IMR-90 (cell line): ENCODE data around the gene TFB1M. TPM values are rescaled to one million over a fixed set of nuclear protein-coding genes. Genes with fewer than 3 reads are reported as not detected.

Experiments
- ATAC-seq: fragments of 200-7000 bp; cut with Tn5 transposase; 2 replicates; pipeline ENCODE4 v1.9.1; 2020; ENCODE audit warnings: low read depth, mild to moderate bottlenecking, moderate library complexity
- BruUV-seq: library from RNA; stranded (reverse); fragments of 400-500 nt; replicated peaks from 2 replicates; lab custom pipeline; 2021; lab: Mats Ljungman, UMichigan
- CTCF ChIA-PET: fragments of 300-600 bp; formaldehyde crosslinking; extraction: SDS; loops from one replicate; lab custom pipeline; 2021; ENCODE audit warnings: antibody characterized with exemption; lab: Yijun Ruan, JAX
- POLR2A ChIA-PET: fragments of 300-600 bp; sonication (Branson Sonifier 250); formaldehyde crosslinking; loops from one replicate; lab custom pipeline; 2022; ENCODE audit warnings: antibody characterized with exemption; ENCODE audit not compliant: unreplicated experiment; lab: Charles Lee
- DNase-seq: peaks from one replicate; pipeline ENCODE4 v3.0.0; 2013
- H2AFZ ChIP-seq: replicated peaks from 2 replicates; pipeline ENCODE3; 2013; ENCODE audit warnings: low read length, mild to moderate bottlenecking; ENCODE audit not compliant: poor library complexity
- H2AK5ac ChIP-seq: 2 replicates; pipeline ENCODE4 v1.6.1; 2013; ENCODE audit warnings: low read depth, low read length, inconsistent platforms
- H2AK9ac ChIP-seq: replicated peaks from 2 replicates; pipeline ENCODE3; 2013; ENCODE audit warnings: mild to moderate bottlenecking, low read depth, low read length, moderate library complexity; ENCODE audit not compliant: poor library complexity
- H2BK120ac ChIP-seq: 2 replicates; pipeline ENCODE4 v1.6.1; 2013; ENCODE audit warnings: low read depth, low read length, inconsistent platforms
- H2BK15ac ChIP-seq: 3 replicates; pipeline ENCODE4 v1.6.1; 2013; ENCODE audit warnings: low read depth, low read length, inconsistent platforms
- H2BK20ac ChIP-seq: 2 replicates; pipeline ENCODE4 v1.6.1; 2013; ENCODE audit warnings: low read depth, mild to moderate bottlenecking, inconsistent platforms, low read length, moderate library complexity
- H2BK5ac ChIP-seq: 2 replicates; pipeline ENCODE4 v1.6.1; 2013; ENCODE audit warnings: mild to moderate bottlenecking, low read depth, low read length, inconsistent platforms; ENCODE audit not compliant: poor library complexity, severe bottlenecking
- H3K14ac ChIP-seq: replicated peaks from 2 replicates; pipeline ENCODE4 v1.6.1; 2013; ENCODE audit warnings: low read depth, low read length, inconsistent platforms
- H3K18ac ChIP-seq: 2 replicates; pipeline ENCODE4 v1.6.1; 2013; ENCODE audit warnings: low read depth, low read length, control low read depth
- H3K23ac ChIP-seq: 2 replicates; pipeline ENCODE4 v1.6.1; 2013; ENCODE audit warnings: low read depth, low read length, inconsistent platforms
- H3K27ac ChIP-seq: 2 replicates; pipeline ENCODE4 v1.5.1; 2013; ENCODE audit warnings: mild to moderate bottlenecking, control low read depth, low read length; ENCODE audit not compliant: insufficient read depth
- H3K27me3 ChIP-seq: 2 replicates; pipeline ENCODE4 v1.6.1; 2013; ENCODE audit warnings: low read length; ENCODE audit not compliant: control insufficient read depth, insufficient read depth
- H3K36me3 ChIP-seq: 2 replicates; pipeline ENCODE4 v1.6.1; 2013; ENCODE audit warnings: low read length, mixed read lengths; ENCODE audit not compliant: control insufficient read depth, insufficient read depth
- H3K4ac ChIP-seq: 2 replicates; pipeline ENCODE4 v1.6.1; 2013; ENCODE audit warnings: low read depth, low read length, inconsistent platforms
- H3K4me1 ChIP-seq: 2 replicates; pipeline ENCODE4 v1.6.1; 2013; ENCODE audit warnings: low read length, mixed read lengths; ENCODE audit not compliant: control insufficient read depth, insufficient read depth
- H3K4me2 ChIP-seq: 2 replicates; pipeline ENCODE4 v1.6.1; 2013; ENCODE audit warnings: low read depth, mild to moderate bottlenecking, control low read depth, low read length, moderate library complexity
- H3K4me3 ChIP-seq: 2 replicates; pipeline ENCODE4 v1.5.1; 2013; ENCODE audit warnings: low read depth, mild to moderate bottlenecking, control low read depth, low read length, moderate library complexity; ENCODE audit not compliant: insufficient read depth
- H3K56ac ChIP-seq: 2 replicates; pipeline ENCODE4 v1.6.1; 2013; ENCODE audit warnings: low read length, inconsistent platforms; ENCODE audit not compliant: insufficient read depth; ENCODE audit errors: extremely low read depth
- H3K79me1 ChIP-seq, 2 experiments: 2 replicates each; pipeline ENCODE4 v1.6.1; 2013; ENCODE audit warnings: low read length in 2 of 2, inconsistent platforms in 1 of 2, low read depth in 1 of 2
- H3K9ac ChIP-seq: 2 replicates; pipeline ENCODE4 v1.6.1; 2013; ENCODE audit warnings: low read depth, low read length, control low read depth
- H3K9me1 ChIP-seq: 2 replicates; pipeline ENCODE4 v1.6.1; 2013; ENCODE audit warnings: low read length, inconsistent platforms; ENCODE audit not compliant: insufficient read depth
- H3K9me3 ChIP-seq: 2 replicates; pipeline ENCODE4 v1.6.1; 2013; ENCODE audit warnings: low read length; ENCODE audit not compliant: control insufficient read depth, insufficient read depth
- H4K20me1 ChIP-seq: 2 replicates; pipeline ENCODE4 v1.6.1; 2013; ENCODE audit warnings: low read length, inconsistent platforms; ENCODE audit not compliant: insufficient read depth
- H4K5ac ChIP-seq: 2 replicates; pipeline ENCODE4 v1.6.1; 2013; ENCODE audit warnings: mild to moderate bottlenecking, low read depth, low read length, control low read depth
- H4K8ac ChIP-seq, 2 experiments: 2 replicates each; pipeline ENCODE4 v1.6.1; 2013; ENCODE audit warnings: low read depth in 2 of 2, low read length in 2 of 2, control low read depth in 1 of 2, inconsistent platforms in 1 of 2
- H4K91ac ChIP-seq: 2 replicates; pipeline ENCODE4 v1.6.1; 2013; ENCODE audit warnings: low read depth, low read length, inconsistent platforms; ENCODE audit not compliant: insufficient read depth
- CHD1 ChIP-seq: IDR thresholded peaks from 2 replicates; pipeline ENCODE4 v1.6.1; 2012; ENCODE audit warnings: low read depth, low read length, improper control_type of control experiment
- NFE2L2 ChIP-seq: fragments of 150-350 bp; IDR thresholded peaks from 2 replicates; pipeline ENCODE4 v1.6.1; 2016; ENCODE audit warnings: low read depth, mild to moderate bottlenecking, low read length
- RCOR1 ChIP-seq: IDR thresholded peaks from 2 replicates; pipeline ENCODE4 v1.6.1; 2012; ENCODE audit warnings: mild to moderate bottlenecking, low read length, improper control_type of control experiment; ENCODE audit not compliant: insufficient replicate concordance
- SMC3 ChIP-seq: fragments of 150-350 bp; IDR thresholded peaks from 2 replicates; pipeline ENCODE4 v1.6.1; 2016; ENCODE audit warnings: low read depth, mild to moderate bottlenecking, antibody characterized with exemption, low read length, moderate library complexity
- USF2 ChIP-seq: fragments of 150-350 bp; IDR thresholded peaks from 2 replicates; pipeline ENCODE4 v1.6.1; 2017; ENCODE audit warnings: mild to moderate bottlenecking, antibody characterized with exemption, low read length, low read depth
- WGBS, 2 experiments: methylation state at CpG; one replicate each; pipeline versions ENCODE4 v1.1.5 to v1.1.7; 2013; ENCODE audit warnings: missing lambda C conversion rate in 2 of 2; ENCODE audit not compliant: insufficient read length in 1 of 2; ENCODE audit errors: extremely low coverage in 2 of 2; 5-methylcytosine and 5-hydroxymethylcytosine counted together
- dilution Hi-C: fragments of 300-500 bp; cut with HindIII; formaldehyde crosslinking; loops from one replicate; pipeline ENCODE4 v1.14.3; 2018; ENCODE audit warnings: low sequenced_read_pairs; ENCODE audit not compliant: unreplicated experiment
- in situ Hi-C: fragments of 300-500 bp; cut with MboI; formaldehyde crosslinking; loops from 3 replicates; pipeline ENCODE4 v1.14.3; 2019; ENCODE audit warnings: low sequenced_read_pairs, inconsistent platforms, mixed read lengths
- intact Hi-C: fragments of 100-400 bp; cut with micrococcal nuclease; formaldehyde crosslinking; loops from 2 replicates; pipeline ENCODE4 v1.10.0; 2022
- polyA plus RNA-seq, 3 experiments: library from polyadenylated mRNA; depleted of rRNA; stranded (reverse); fragments of >200 nt; gene quantifications; 2 replicates each; pipeline ENCODE4 v1.2.3, GENCODE V29; 2012; ENCODE audit warnings: low replicate concordance in 1 of 3
- total RNA-seq: library from RNA; depleted of rRNA; stranded (reverse); fragments of >200 nt; gene quantifications from 2 replicates; pipeline ENCODE4 v1.2.3, GENCODE V29; 2012

Gene TFB1M
- total and polyA plus RNA-seq, 2 of the 4 experiments (the other 2 are of a cell fraction): 18.1 to 22.4 TPM

- in situ Hi-C loops: no loop called here
- peaks cover 7% of the 10 kb centered on the region; the same call in 1 of the 2 replicates for H3K4me1 ChIP-seq
- H3K18ac ChIP-seq: no peak overlapping the region
- no peak overlapping the region for H3K23ac ChIP-seq
- TF ChIP-seq RCOR1: no peak
- TF ChIP-seq USF2: no peak
- TF ChIP-seq CHD1: no peak
- TF ChIP-seq NFE2L2: no peak
- no peak for TF ChIP-seq SMC3
- intact Hi-C loops: no loop called here
- H4K91ac ChIP-seq: no peak overlapping the region
- no peak overlapping the region for H2AK5ac ChIP-seq
- H3K9me3 ChIP-seq: no peaks in the 10 kb centered on the region
- no peak overlapping the region for H3K4me3 ChIP-seq
- H2BK20ac ChIP-seq: no peak overlapping the region
- H3K27me3 ChIP-seq: no peaks in the 10 kb centered on the region
- no peak overlapping the region for H3K4me2 ChIP-seq
- H2AK9ac ChIP-seq: no peak overlapping the region
- H3K36me3 ChIP-seq: peaks cover 28% of the 10 kb centered on the region
- H3K79me1 ChIP-seq: peaks cover 4 to 25% of the 10 kb centered on the region in 2 experiments
- ATAC-seq: no peak
- no peak overlapping the region for H3K56ac ChIP-seq
- no peak overlapping the region for H3K27ac ChIP-seq
- H3K4ac ChIP-seq: no peak overlapping the region
- POLR2A ChIA-PET: no interaction called here
- no peak for DNase-seq
- no peak overlapping the region for H4K8ac ChIP-seq
- WGBS, 2 experiments: no CpG with 5 or more reads among the region's 3 CpGs
- H4K20me1 ChIP-seq: no peaks in the 10 kb centered on the region
- peaks cover 17% of the 10 kb centered on the region for H3K9me1 ChIP-seq
- no peak overlapping the region for H4K5ac ChIP-seq
- BruUV-seq: no TSS peak
- dilution Hi-C loops: no loop called here
- no peak overlapping the region for H2BK15ac ChIP-seq
- no peak overlapping the region for H2BK5ac ChIP-seq
- no peak overlapping the region for H2AFZ ChIP-seq
- CTCF ChIA-PET: no interaction called here
- no peak overlapping the region for H2BK120ac ChIP-seq
- H3K9ac ChIP-seq: no peak overlapping the region
- no peak overlapping the region for H3K14ac ChIP-seq
Observed at GRCh38 chr6:155259204-155259603, 55.1 kb downstream of the TFB1M start.
